GM12878 (cell line): Measurements from ENCODE around the gene RGS6. TPM values are rescaled to one million over a fixed set of nuclear protein-coding genes. Genes with fewer than 3 reads are reported as not detected.

Experiments
- ATAC-seq: fragments of 200-7000 bp; cut with Tn5 transposase; 3 replicates; pipeline ENCODE4 v1.9.1; 2020; ENCODE audit warnings: mild to moderate bottlenecking, moderate library complexity
- BruUV-seq: library from RNA; stranded (reverse); fragments of 400-500 nt; replicated peaks from 2 replicates; lab custom pipeline; 2021; lab: Mats Ljungman, UMichigan
- CTCF ChIA-PET: fragments of 300-600 bp; sonication (Branson Sonifier 250); formaldehyde crosslinking; extraction: SDS; loops from one replicate; lab custom pipeline; 2021; ENCODE audit warnings: inconsistent platforms; lab: Yijun Ruan, JAX
- POLR2A ChIA-PET: fragments of 350-600 bp; formaldehyde crosslinking; extraction: SDS; loops from one replicate; lab custom pipeline; 2021; ENCODE audit warnings: inconsistent platforms; lab: Charles Lee
- RAD21 ChIA-PET: fragments of 300-600 bp; sonication (Branson Sonifier 250); formaldehyde crosslinking; loops from one replicate; lab custom pipeline; 2023; ENCODE audit warnings: antibody characterized with exemption; ENCODE audit not compliant: unreplicated experiment; lab: Charles Lee
- SMC1A ChIA-PET: fragments of 300-600 bp; sonication (Branson Sonifier 250); formaldehyde crosslinking; loops from one replicate; lab custom pipeline; 2023; ENCODE audit not compliant: unreplicated experiment, uncharacterized antibody; lab: Charles Lee
- DNase-seq: peaks from one replicate; pipeline ENCODE4 v3.0.0-alpha.2; 2011; ENCODE audit warnings: low read depth, low spot score
- FAIRE-seq: peaks from 3 replicates; lab custom pipeline; 2011; peaks lifted over from hg19 to GRCh38; lab: Jason Lieb, UNC
- H2AFZ ChIP-seq: 2 replicates; pipeline ENCODE4 v1.6.0; 2011; ENCODE audit warnings: low read depth, low read length, control low read depth; ENCODE audit not compliant: control insufficient read depth
- H3K27ac ChIP-seq: 2 replicates; pipeline ENCODE4 v1.5.1; 2011; ENCODE audit warnings: control low read depth; ENCODE audit not compliant: control insufficient read depth, insufficient read depth
- H3K27me3 ChIP-seq, 2 experiments: replicated peaks in 1 of 2; 2 replicates each; pipeline versions ENCODE4 v1.6.0 to v1.6.1; 2011; ENCODE audit warnings: low read length in 1 of 2; ENCODE audit not compliant: control insufficient read depth in 2 of 2, insufficient read depth in 2 of 2
- H3K36me3 ChIP-seq, 2 experiments: 2 replicates each; pipeline ENCODE4 v1.5.1; 2011; ENCODE audit warnings: low read length in 1 of 2; ENCODE audit not compliant: control insufficient read depth in 2 of 2, insufficient read depth in 2 of 2
- H3K4me1 ChIP-seq: 2 replicates; pipeline ENCODE4 v1.6.1; 2011; ENCODE audit warnings: mild to moderate bottlenecking, low read length, moderate library complexity, mixed read lengths; ENCODE audit not compliant: control insufficient read depth, insufficient read depth
- H3K4me2 ChIP-seq: 2 replicates; pipeline ENCODE4 v1.6.0; 2011; ENCODE audit warnings: control low read depth; ENCODE audit not compliant: control insufficient read depth, insufficient read depth
- H3K4me3 ChIP-seq: fragments of 200-600 bp; sonication (generic); 2 replicates; pipeline ENCODE4 v1.5.1; 2016
- H3K79me2 ChIP-seq: 2 replicates; pipeline ENCODE4 v1.6.0; 2011; ENCODE audit warnings: low read length; ENCODE audit not compliant: control insufficient read depth, insufficient read depth
- H3K9ac ChIP-seq: 2 replicates; pipeline ENCODE4 v1.8.0; 2011; ENCODE audit warnings: low read length, control low read depth, mixed read lengths; ENCODE audit not compliant: control insufficient read depth, insufficient read depth
- H3K9me3 ChIP-seq: replicated peaks from 3 replicates; pipeline ENCODE4 v1.5.1; 2011; ENCODE audit warnings: mild to moderate bottlenecking, low read length; ENCODE audit not compliant: control insufficient read depth, insufficient read depth
- H4K20me1 ChIP-seq: 2 replicates; pipeline ENCODE4 v1.6.0; 2011; ENCODE audit not compliant: control insufficient read depth, insufficient read depth
- NFXL1 ChIP-seq: fragments of 450-650 bp; IDR thresholded peaks from 2 replicates; pipeline ENCODE4 v1.6.1; 2017; ENCODE audit warnings: antibody characterized with exemption, mild to moderate bottlenecking, borderline replicate concordance
- PML ChIP-seq: IDR thresholded peaks from 2 replicates; pipeline ENCODE4 v1.6.1; 2012; ENCODE audit warnings: low read length, inconsistent platforms
- SMARCA5 ChIP-seq: fragments of 450-650 bp; IDR thresholded peaks from 2 replicates; pipeline ENCODE4 v1.6.1; 2017; ENCODE audit warnings: mild to moderate bottlenecking
- WGBS: methylation state at CpG from one replicate; pipeline ENCODE4 v1.1.6; 2016; ENCODE audit warnings: low lambda C conversion rate; ENCODE audit not compliant: insufficient replicate concordance, insufficient coverage; ENCODE audit errors: missing lambda C conversion rate; 5-methylcytosine and 5-hydroxymethylcytosine counted together
- in situ Hi-C: fragments of 300-500 bp; cut with MboI; formaldehyde crosslinking; loops from 9 replicates; pipeline ENCODE4 v1.14.3; 2018; ENCODE audit warnings: mixed read lengths
- intact Hi-C: fragments of 100-400 bp; cut with micrococcal nuclease; formaldehyde crosslinking; loops from one replicate; pipeline ENCODE4 v1.14.2; 2022; ENCODE audit not compliant: unreplicated experiment
- polyA plus RNA-seq, 11 experiments: library from polyadenylated mRNA; depleted of rRNA in 4 of 11; unstranded in 6 of 11; stranded (reverse) in 5 of 11; fragments of >200 nt; fragmentation: Nextera tagmentation in 4 of 11; fragmentation: Illumina TruSeq in 1 of 11; extraction: Ambion mirVana in 4 of 11; extraction: Trizol in 1 of 11; gene quantifications; 1 replicate in 1 of 11; 2 replicates in 10 of 11; pipeline versions ENCODE4 v1.2.1 to v1.2.3, GENCODE V29; 2011 to 2016; ENCODE audit warnings: inconsistent platforms in 2 of 11, missing spikeins in 2 of 11, low read depth in 1 of 11
- total RNA-seq, 4 experiments: library from RNA; depleted of rRNA in 3 of 4; stranded (reverse); fragments of >200 nt in 3 of 4; fragmentation: Illumina TruSeq in 1 of 4; extraction: Trizol in 1 of 4; gene quantifications; 2 replicates each; pipeline versions ENCODE4 v1.2.1 to v1.2.3, GENCODE V29; 2013 to 2021
- TF ChIP-seq, protein P1 (sequence below): IDR thresholded peaks from 2 replicates; pipeline ENCODE4 v1.6.1; 2012; ENCODE audit warnings: improper control_type of control experiment, low read depth, low read length; ENCODE audit not compliant: insufficient replicate concordance
- TF ChIP-seq, protein P2 (sequence below): fragments of 450-650 bp; IDR thresholded peaks from 2 replicates; pipeline ENCODE4 v1.6.1; 2016; ENCODE audit warnings: mild to moderate bottlenecking

RGS6 gene
- total and polyA plus RNA-seq, 10 of the 15 experiments (the other 5 are each of a cell fraction or from before 2014, with no cell fraction given): 3.9 to 18.1 (median 12.4) TPM

DNA sequence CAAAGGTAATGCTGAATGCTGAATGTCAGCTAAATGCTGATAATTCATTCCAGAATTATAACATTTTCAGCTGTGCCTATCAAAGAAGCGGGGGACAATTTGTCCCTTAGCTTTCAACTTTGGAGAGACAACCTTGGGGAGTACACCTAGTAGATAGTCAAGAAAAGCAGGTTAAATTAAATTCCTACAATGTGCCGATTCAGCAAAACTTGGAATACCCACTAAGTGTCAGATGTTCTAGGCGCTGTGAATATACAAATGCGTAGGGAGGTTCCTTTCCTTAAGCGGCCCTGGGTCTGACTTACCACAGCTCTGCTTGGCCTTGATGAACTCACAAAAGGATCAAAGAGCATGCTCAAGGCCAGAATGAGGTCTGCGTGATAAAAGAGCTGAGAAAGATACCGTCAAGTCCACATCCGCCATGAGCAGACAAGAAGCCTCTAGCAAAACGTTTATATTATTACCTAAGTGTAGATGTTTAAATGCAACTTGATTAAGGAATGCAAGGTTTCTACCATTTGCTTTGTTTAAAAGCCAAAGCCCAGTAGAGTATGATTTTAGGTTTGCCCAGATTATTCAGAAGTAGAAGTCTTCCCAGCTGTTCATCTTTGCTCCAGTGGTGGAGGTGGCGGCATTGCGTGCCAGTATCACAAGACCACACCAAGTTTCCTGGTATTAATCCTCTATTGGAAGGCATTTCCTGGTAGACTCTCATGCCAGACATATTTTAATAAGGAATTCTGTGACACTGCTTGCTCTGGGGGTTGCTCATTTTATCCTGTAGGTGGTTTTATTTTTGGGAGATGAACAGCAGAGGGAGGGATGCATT is 593.1 kb downstream of the RGS6 start (continued):
- TF ChIP-seq, protein P1, sequence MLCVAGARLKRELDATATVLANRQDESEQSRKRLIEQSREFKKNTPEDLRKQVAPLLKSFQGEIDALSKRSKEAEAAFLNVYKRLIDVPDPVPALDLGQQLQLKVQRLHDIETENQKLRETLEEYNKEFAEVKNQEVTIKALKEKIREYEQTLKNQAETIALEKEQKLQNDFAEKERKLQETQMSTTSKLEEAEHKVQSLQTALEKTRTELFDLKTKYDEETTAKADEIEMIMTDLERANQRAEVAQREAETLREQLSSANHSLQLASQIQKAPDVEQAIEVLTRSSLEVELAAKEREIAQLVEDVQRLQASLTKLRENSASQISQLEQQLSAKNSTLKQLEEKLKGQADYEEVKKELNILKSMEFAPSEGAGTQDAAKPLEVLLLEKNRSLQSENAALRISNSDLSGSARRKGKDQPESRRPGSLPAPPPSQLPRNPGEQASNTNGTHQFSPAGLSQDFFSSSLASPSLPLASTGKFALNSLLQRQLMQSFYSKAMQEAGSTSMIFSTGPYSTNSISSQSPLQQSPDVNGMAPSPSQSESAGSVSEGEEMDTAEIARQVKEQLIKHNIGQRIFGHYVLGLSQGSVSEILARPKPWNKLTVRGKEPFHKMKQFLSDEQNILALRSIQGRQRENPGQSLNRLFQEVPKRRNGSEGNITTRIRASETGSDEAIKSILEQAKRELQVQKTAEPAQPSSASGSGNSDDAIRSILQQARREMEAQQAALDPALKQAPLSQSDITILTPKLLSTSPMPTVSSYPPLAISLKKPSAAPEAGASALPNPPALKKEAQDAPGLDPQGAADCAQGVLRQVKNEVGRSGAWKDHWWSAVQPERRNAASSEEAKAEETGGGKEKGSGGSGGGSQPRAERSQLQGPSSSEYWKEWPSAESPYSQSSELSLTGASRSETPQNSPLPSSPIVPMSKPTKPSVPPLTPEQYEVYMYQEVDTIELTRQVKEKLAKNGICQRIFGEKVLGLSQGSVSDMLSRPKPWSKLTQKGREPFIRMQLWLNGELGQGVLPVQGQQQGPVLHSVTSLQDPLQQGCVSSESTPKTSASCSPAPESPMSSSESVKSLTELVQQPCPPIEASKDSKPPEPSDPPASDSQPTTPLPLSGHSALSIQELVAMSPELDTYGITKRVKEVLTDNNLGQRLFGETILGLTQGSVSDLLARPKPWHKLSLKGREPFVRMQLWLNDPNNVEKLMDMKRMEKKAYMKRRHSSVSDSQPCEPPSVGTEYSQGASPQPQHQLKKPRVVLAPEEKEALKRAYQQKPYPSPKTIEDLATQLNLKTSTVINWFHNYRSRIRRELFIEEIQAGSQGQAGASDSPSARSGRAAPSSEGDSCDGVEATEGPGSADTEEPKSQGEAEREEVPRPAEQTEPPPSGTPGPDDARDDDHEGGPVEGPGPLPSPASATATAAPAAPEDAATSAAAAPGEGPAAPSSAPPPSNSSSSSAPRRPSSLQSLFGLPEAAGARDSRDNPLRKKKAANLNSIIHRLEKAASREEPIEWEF: no peak
- TF ChIP-seq SMARCA5: no peak
- TF ChIP-seq PML: no peak
- TF ChIP-seq, all 136 proteins: peak for 0

DNA sequence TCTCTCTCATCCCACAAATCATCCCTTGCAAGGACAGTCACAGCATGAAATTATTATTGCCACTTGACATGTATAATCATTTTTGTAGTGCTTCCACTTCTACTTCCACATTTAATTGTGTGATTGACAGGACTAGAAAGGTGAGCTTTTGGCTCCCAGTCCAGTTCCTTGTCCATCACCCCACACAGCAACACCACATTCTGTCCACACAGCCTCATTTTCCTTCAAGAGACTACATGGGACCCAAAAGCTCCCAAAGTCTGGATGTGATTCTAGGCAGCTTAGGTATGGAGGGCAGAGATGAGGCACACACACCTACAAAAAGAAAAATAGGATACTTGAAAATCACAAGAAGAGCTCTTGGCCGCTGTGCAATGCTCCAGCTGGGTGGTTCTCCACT is 595.4 kb downstream of the RGS6 start:
- TF ChIP-seq, protein P2, sequence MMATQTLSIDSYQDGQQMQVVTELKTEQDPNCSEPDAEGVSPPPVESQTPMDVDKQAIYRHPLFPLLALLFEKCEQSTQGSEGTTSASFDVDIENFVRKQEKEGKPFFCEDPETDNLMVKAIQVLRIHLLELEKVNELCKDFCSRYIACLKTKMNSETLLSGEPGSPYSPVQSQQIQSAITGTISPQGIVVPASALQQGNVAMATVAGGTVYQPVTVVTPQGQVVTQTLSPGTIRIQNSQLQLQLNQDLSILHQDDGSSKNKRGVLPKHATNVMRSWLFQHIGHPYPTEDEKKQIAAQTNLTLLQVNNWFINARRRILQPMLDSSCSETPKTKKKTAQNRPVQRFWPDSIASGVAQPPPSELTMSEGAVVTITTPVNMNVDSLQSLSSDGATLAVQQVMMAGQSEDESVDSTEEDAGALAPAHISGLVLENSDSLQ: peak; percentile 42; the same call in 1 of the 2 replicates
- no peak for TF ChIP-seq NFXL1
- DNase-seq (no peak), FAIRE-seq (no peak), ATAC-seq (no peak)
- no peak overlapping the region for H3K9ac ChIP-seq
- H3K4me3 ChIP-seq: no peak overlapping the region
- H3K4me1 ChIP-seq: peaks cover 5% of the 10 kb centered on the region
- intact Hi-C loops: no loop called here
- no peaks in the 10 kb centered on the region for H3K36me3 ChIP-seq
- ChIA-PET POLR2A (interaction anchor here (0.6 kb wide), 1 partner anchor 336 kb away, joined by 3 read pairs; no protein-coding TSS in a partner anchor), RAD21 (interaction anchor here (1.0 to 1.6 kb wide), 2 partner anchors 9 to 187 kb away, joined by 3 to 4 read pairs; no protein-coding TSS in a partner anchor), CTCF (interaction anchor here (0.8 to 2.1 kb wide), 8 partner anchors 9 to 421 kb away, joined by 3 to 13 read pairs (median 4); no protein-coding TSS in a partner anchor), SMC1A (interaction anchor here (0.8 to 3.1 kb wide), 6 partner anchors 11 to 377 kb away, joined by 3 to 13 read pairs (median 3); no protein-coding TSS in a partner anchor)
- no peaks in the 10 kb centered on the region for H4K20me1 ChIP-seq
- no TSS peak for BruUV-seq
- H3K9me3 ChIP-seq: peaks cover 4% of the 10 kb centered on the region; the same call in 2 of the 3 replicates
- WGBS: 100% methylated on average over 1 of the region's 1 CpG
- H3K27me3 ChIP-seq: no peaks in the 10 kb centered on the region
- no peak overlapping the region for H3K27ac ChIP-seq
- H3K79me2 ChIP-seq: no peaks in the 10 kb centered on the region
- H3K4me2 ChIP-seq: no peak overlapping the region
- in situ Hi-C loops: no loop called here
- H2AFZ ChIP-seq: no peak overlapping the region
